ENCODE data around the gene GPC5.
"Not testable (repeated sequence)": the region's sequence is repeated elsewhere in the genome, so short reads cannot be mapped to it uniquely, and the experiment has no call there.

GPC5 gene

GRCh38 chr13:92681239-92681638 is 1282.8 kb downstream of the GPC5 start:
- DNase-seq (ENCODE audit: low read depth) = no peak
- TF ChIP-seq CTCF (conservative IDR thresholded peaks at IDR 0.05; ENCODE audit: control insufficient read depth, insufficient read depth, low read depth, low read length) = no peak
- no peak overlapping the region for H3K4me3 ChIP-seq (ENCODE audit: control insufficient read depth, low read depth, low read length)

GRCh38 chr13:92682832-92683517 is 1284.6 kb downstream of the GPC5 start:
- no peak for TF ChIP-seq CTCF (conservative IDR thresholded peaks at IDR 0.05; ENCODE audit: control insufficient read depth, insufficient read depth, low read depth, low read length)
- peak; percentile 1 for DNase-seq (ENCODE audit: low read depth)

GRCh38 chr13:92694047-92694446 is 1295.6 kb downstream of the GPC5 start:
- DNase-seq (ENCODE audit: low read depth) = no peak
- H3K4me3 ChIP-seq (ENCODE audit: control insufficient read depth, low read depth, low read length) = no peak overlapping the region
- TF ChIP-seq CTCF (conservative IDR thresholded peaks at IDR 0.05; ENCODE audit: control insufficient read depth, insufficient read depth, low read depth, low read length) = no peak

More at GRCh38 chr13:92682832-92683517, 1284.6 kb downstream of the GPC5 start:
- H3K4me3 ChIP-seq (ENCODE audit: control insufficient read depth, low read depth, low read length) = no peak overlapping the region

- not testable (repeated sequence) for DNase-seq (ENCODE audit: low read depth)
These were observed 1297.4 kb downstream of the GPC5 start for GRCh38 chr13:92695827-92696226.

GRCh38 chr13:92716749-92717148 is 1318.3 kb downstream of the GPC5 start:
- peak; percentile 28 for DNase-seq (ENCODE audit: low read depth)

More at GRCh38 chr13:92695827-92696226, 1297.4 kb downstream of the GPC5 start:
- not testable (repeated sequence) for H3K4me3 ChIP-seq (ENCODE audit: control insufficient read depth, low read depth, low read length)

GRCh38 chr13:92717857-92718256 is 1319.4 kb downstream of the GPC5 start:
- no peak for TF ChIP-seq CTCF (conservative IDR thresholded peaks at IDR 0.05; ENCODE audit: control insufficient read depth, insufficient read depth, low read depth, low read length)
- no peak for DNase-seq (ENCODE audit: low read depth)
- H3K4me3 ChIP-seq (ENCODE audit: control insufficient read depth, low read depth, low read length) = no peak overlapping the region

More at GRCh38 chr13:92716749-92717148, 1318.3 kb downstream of the GPC5 start:
- peak; percentile 27 for TF ChIP-seq CTCF (conservative IDR thresholded peaks at IDR 0.05; ENCODE audit: control insufficient read depth, insufficient read depth, low read depth, low read length)
- H3K4me3 ChIP-seq (ENCODE audit: control insufficient read depth, low read depth, low read length) = no peak overlapping the region

GRCh38 chr13:92719868-92720267 is 1321.4 kb downstream of the GPC5 start:
- no peak for TF ChIP-seq CTCF (conservative IDR thresholded peaks at IDR 0.05; ENCODE audit: control insufficient read depth, insufficient read depth, low read depth, low read length)
- no peak overlapping the region for H3K4me3 ChIP-seq (ENCODE audit: control insufficient read depth, low read depth, low read length)
- no peak for DNase-seq (ENCODE audit: low read depth)
